GM19025 (cell line): ENCODE measurements around the gene TRABD2A.
"Not testable (repeated sequence)": the region's sequence is repeated elsewhere in the genome, so short reads cannot be mapped to it uniquely, and the experiment has no call there.

Experiments used
- ATAC-seq: cut with Tn5 transposase; IDR thresholded peaks from one replicate; pipeline ENCODE4 v1.9.1; 2021; ENCODE audit warnings: mild to moderate bottlenecking, low read depth, moderate library complexity; ENCODE audit not compliant: unreplicated experiment

The TRABD2A gene

DNA sequence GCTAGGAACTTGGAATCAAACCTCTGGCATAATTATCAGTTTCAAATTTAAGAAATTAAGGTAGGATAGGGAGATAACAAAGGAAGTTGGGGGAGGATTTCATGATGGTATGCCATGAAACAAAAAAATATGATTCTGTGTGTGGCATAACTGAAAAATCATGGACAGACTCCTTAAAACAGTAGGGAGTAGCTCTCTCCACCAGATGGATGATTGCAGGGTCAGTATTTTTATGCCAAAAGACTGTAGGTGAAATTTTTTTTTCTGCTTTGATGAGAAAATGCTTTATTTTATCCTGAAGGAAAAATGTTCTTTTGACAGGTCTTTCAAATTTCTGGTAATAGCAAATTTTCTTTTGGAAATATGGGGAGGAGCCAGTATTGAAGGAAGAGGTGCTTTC lies 94.3 kb downstream of the TRABD2A start:
- no peak for ATAC-seq

- no peak for ATAC-seq
Measured at GRCh38 chr2:84785950-84786349, 94.9 kb downstream of the TRABD2A start.

GRCh38 chr2:84782717-84783442 lies 98.0 kb downstream of the TRABD2A start:
- no peak for ATAC-seq

DNA sequence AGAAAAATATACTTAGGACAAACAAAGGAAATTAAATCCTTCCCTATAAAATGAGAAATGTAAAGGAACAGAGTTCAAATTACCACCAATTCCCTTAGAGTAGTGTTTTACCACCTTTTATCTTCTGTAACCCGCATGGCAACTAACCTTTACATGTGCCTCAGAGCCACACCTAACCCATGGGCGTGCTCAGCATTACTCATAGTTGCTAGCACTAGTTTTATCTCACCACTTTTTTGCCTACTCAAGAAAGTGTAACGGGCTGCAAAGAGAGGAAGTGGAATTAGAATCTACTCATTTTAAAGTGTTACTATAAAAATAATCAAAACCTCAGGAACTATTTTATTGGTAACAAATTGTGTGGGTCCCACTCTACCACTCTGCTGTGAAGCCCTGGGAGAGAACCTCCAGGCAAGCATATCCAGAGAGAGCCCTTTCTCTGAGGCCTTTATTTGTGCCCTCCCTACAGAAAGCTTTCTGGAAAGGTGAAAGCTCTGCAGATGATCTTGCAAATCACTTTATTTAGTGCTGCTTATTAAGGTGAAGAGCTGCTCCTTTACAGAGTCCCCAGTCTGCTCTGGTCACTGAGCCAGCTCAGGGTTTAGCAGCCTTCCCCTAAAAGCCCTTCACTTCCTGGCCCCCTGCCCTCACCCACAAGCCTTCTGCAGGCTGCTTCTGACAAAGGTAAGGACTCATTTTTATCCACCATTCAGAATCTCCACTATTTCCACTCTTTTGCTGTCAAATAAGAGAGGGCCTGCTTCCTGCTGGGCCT lies 98.8 kb downstream of the TRABD2A start:
- no peak for ATAC-seq

DNA sequence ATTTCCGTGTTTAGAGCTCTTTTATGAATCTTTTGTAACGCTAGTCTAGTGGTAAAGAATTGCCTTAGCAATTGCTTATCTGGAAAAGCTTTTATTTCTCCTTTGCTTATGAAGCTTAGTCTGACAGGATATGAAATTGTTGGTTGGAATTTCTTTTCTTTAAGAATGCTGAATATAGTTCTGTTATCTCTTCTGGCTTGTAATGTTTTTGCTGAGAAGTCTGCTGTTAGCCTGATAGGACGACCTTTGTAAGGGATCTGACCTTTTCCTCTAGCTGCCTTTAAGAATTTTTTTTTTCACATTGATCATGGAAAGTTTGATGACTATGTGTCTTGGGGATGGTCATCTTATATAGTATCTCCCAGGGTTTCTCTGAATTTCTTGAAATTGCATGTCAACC lies 101.1 kb downstream of the TRABD2A start:
- ATAC-seq: no peak

- ATAC-seq: no peak
Measured at GRCh38 chr2:84778911-84779690, 101.8 kb downstream of the TRABD2A start.

- ATAC-seq: no peak
Measured at GRCh38 chr2:84776011-84776410, 104.9 kb downstream of the TRABD2A start.

DNA sequence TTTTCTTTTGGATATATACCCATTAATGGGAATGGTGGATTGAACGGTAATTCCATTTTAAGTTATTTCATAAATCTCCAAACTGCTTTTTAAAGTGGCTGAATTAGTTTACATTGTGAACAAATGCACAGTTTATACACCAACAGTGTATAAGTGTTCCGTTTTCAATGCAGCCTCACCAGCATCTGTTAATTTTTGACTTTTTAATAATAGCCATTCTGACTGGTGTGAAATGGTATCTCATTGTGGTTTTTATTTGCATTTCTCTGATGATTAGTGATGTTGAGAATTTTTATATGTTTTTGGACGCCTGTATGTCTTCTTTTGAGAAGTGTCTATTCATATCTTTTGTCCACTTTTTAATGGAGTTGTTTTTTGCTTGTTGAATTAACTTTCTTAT lies 107.3 kb downstream of the TRABD2A start:
- not testable (repeated sequence) for ATAC-seq
